ENCODE data around the gene TNFAIP8L2. TPM values are rescaled to one million over a fixed set of nuclear protein-coding genes. Genes with fewer than 3 reads are reported as not detected.

The TNFAIP8L2 gene
- total and polyA plus RNA-seq, 2 donors, result 4.0 to 5.4 TPM

Other genes with a start within 250 kb of the TNFAIP8L2 start
- 47.6 TPM for gene SETDB1, start 230.3 kb upstream of the TNFAIP8L2 start, total RNA-seq
- gene SETDB1, start 230.3 kb upstream of the TNFAIP8L2 start, polyA plus RNA-seq, result 21.0 TPM
- gene CERS2, start 181.8 kb upstream of the TNFAIP8L2 start, total RNA-seq, result 75.1 TPM
- 131 TPM for gene CERS2, start 181.8 kb upstream of the TNFAIP8L2 start, polyA plus RNA-seq
- 5.2 TPM for gene ANXA9, start 174.4 kb upstream of the TNFAIP8L2 start, total RNA-seq
- gene ANXA9, start 174.4 kb upstream of the TNFAIP8L2 start, polyA plus RNA-seq, result 0.95 TPM
- gene MINDY1, start 149.7 kb upstream of the TNFAIP8L2 start, total RNA-seq, result 19.7 TPM
- 19.6 TPM for gene MINDY1, start 149.7 kb upstream of the TNFAIP8L2 start, polyA plus RNA-seq
- gene PRUNE1, start 148.2 kb upstream of the TNFAIP8L2 start, total RNA-seq, result 19.1 TPM
- 23.5 TPM for gene PRUNE1, start 148.2 kb upstream of the TNFAIP8L2 start, polyA plus RNA-seq
- 10.9 TPM for gene BNIPL, start 120.1 kb upstream of the TNFAIP8L2 start, total RNA-seq
- 1.9 TPM for gene BNIPL, start 120.1 kb upstream of the TNFAIP8L2 start, polyA plus RNA-seq
- gene C1orf56, start 108.9 kb upstream of the TNFAIP8L2 start, total RNA-seq, result 1.4 TPM
- 9.4 TPM for gene C1orf56, start 108.9 kb upstream of the TNFAIP8L2 start, polyA plus RNA-seq
- gene CDC42SE1, start 97.0 kb upstream of the TNFAIP8L2 start, total RNA-seq, result 47.2 TPM
- 62.1 TPM for gene CDC42SE1, start 97.0 kb upstream of the TNFAIP8L2 start, polyA plus RNA-seq
- gene MLLT11, start 96.3 kb upstream of the TNFAIP8L2 start, total RNA-seq, result 4.8 TPM
- gene MLLT11, start 96.3 kb upstream of the TNFAIP8L2 start, polyA plus RNA-seq, result 4.9 TPM
- gene GABPB2, start 85.9 kb upstream of the TNFAIP8L2 start, total RNA-seq, result 16.9 TPM
- 6.4 TPM for gene GABPB2, start 85.9 kb upstream of the TNFAIP8L2 start, polyA plus RNA-seq
- gene SEMA6C, start 10.0 kb upstream of the TNFAIP8L2 start, total RNA-seq, result 10.4 TPM
- 13.7 TPM for gene SEMA6C, start 10.0 kb upstream of the TNFAIP8L2 start, polyA plus RNA-seq
- 6.8 TPM for gene LYSMD1, start 9.3 kb downstream of the TNFAIP8L2 start, total RNA-seq
- 14.0 TPM for gene LYSMD1, start 9.3 kb downstream of the TNFAIP8L2 start, polyA plus RNA-seq
- 22.4 TPM for gene SCNM1, start 9.5 kb downstream of the TNFAIP8L2 start, total RNA-seq
- gene SCNM1, start 9.5 kb downstream of the TNFAIP8L2 start, polyA plus RNA-seq, result 49.5 TPM
- gene TMOD4, start 19.3 kb downstream of the TNFAIP8L2 start, total RNA-seq, result 2.3 TPM
- gene TMOD4, start 19.3 kb downstream of the TNFAIP8L2 start, polyA plus RNA-seq, result 0.76 TPM
- 32.1 TPM for gene VPS72, start 33.5 kb downstream of the TNFAIP8L2 start, total RNA-seq
- gene VPS72, start 33.5 kb downstream of the TNFAIP8L2 start, polyA plus RNA-seq, result 44.4 TPM
- gene PIP5K1A, start 41.9 kb downstream of the TNFAIP8L2 start, total RNA-seq, result 77.0 TPM
- 22.1 TPM for gene PIP5K1A, start 41.9 kb downstream of the TNFAIP8L2 start, polyA plus RNA-seq
- gene PSMD4, start 98.1 kb downstream of the TNFAIP8L2 start, total RNA-seq, result 77.2 TPM
- gene PSMD4, start 98.1 kb downstream of the TNFAIP8L2 start, polyA plus RNA-seq, result 191 TPM
- 8.1 TPM for gene ZNF687, start 125.7 kb downstream of the TNFAIP8L2 start, total RNA-seq
- gene ZNF687, start 125.7 kb downstream of the TNFAIP8L2 start, polyA plus RNA-seq, result 15.9 TPM
- 26.5 TPM for gene PI4KB, start 170.8 kb downstream of the TNFAIP8L2 start, total RNA-seq
- 45.5 TPM for gene PI4KB, start 170.8 kb downstream of the TNFAIP8L2 start, polyA plus RNA-seq
- 42.9 TPM for gene RFX5, start 190.6 kb downstream of the TNFAIP8L2 start, total RNA-seq
- 31.2 TPM for gene RFX5, start 190.6 kb downstream of the TNFAIP8L2 start, polyA plus RNA-seq
- gene SELENBP1, start 216.1 kb downstream of the TNFAIP8L2 start, total RNA-seq, result 32.9 TPM
- gene SELENBP1, start 216.1 kb downstream of the TNFAIP8L2 start, polyA plus RNA-seq, result 82.8 TPM
- 217 TPM for gene PSMB4, start 242.9 kb downstream of the TNFAIP8L2 start, total RNA-seq
- 323 TPM for gene PSMB4, start 242.9 kb downstream of the TNFAIP8L2 start, polyA plus RNA-seq

Measured in urinary bladder (tissue), 2 donors.